SU-DHL-6 (cell line): ENCODE data around the gene SLC27A6.

Source experiments
- H2AFZ ChIP-seq: fragments of 200-600 bp; sonication (generic); 2 replicates; pipeline ENCODE4 v1.6.1; 2014; ENCODE audit warnings: low read depth, mild to moderate bottlenecking, moderate library complexity, mixed read lengths, antibody characterized with exemption, low read length; ENCODE audit not compliant: severe bottlenecking
- H3F3A ChIP-seq: fragments of 200-600 bp; shearing (Covaris generic); 2 replicates; pipeline ENCODE4 v1.6.0; 2016; ENCODE audit warnings: antibody characterized with exemption, mild to moderate bottlenecking; ENCODE audit not compliant: insufficient read depth
- H3K27ac ChIP-seq: fragments of 200-600 bp; sonication (generic); 2 replicates; pipeline ENCODE4 v1.5.1; 2016; ENCODE audit warnings: low read depth, mild to moderate bottlenecking, low read length, moderate library complexity, mixed read lengths
- H3K27me3 ChIP-seq: fragments of 200-600 bp; sonication (generic), shearing (Covaris generic); 2 replicates; pipeline ENCODE4 v1.6.0; 2014; ENCODE audit warnings: mild to moderate bottlenecking, low read length
- H3K36me3 ChIP-seq: fragments of 200-600 bp; sonication (generic); 2 replicates; pipeline ENCODE4 v1.6.1; 2014; ENCODE audit warnings: mild to moderate bottlenecking, low read length, mixed read lengths
- H3K4me2 ChIP-seq: fragments of 300-600, 200-600 bp; shearing (Covaris generic), sonication (generic); 2 replicates; pipeline ENCODE4 v1.6.0; 2014; ENCODE audit warnings: low read length, low read depth, mild to moderate bottlenecking; ENCODE audit not compliant: poor library complexity, severe bottlenecking
- H3K4me3 ChIP-seq: fragments of 200-600 bp; sonication (generic); 2 replicates; pipeline ENCODE4 v1.5.1; 2014; ENCODE audit warnings: antibody characterized with exemption, low read length, mild to moderate bottlenecking, mixed read lengths; ENCODE audit not compliant: insufficient read depth, poor library complexity, severe bottlenecking
- H3K79me2 ChIP-seq: fragments of 200-600 bp; sonication (generic); 2 replicates; pipeline ENCODE4 v1.6.1; 2014; ENCODE audit warnings: mild to moderate bottlenecking, low read length, moderate library complexity; ENCODE audit not compliant: insufficient read depth
- H3K9ac ChIP-seq: fragments of 200-600 bp; sonication (generic); 2 replicates; pipeline ENCODE4 v1.7.0; 2014; ENCODE audit warnings: mild to moderate bottlenecking, low read length
- H3K9me2 ChIP-seq: fragments of 200-600 bp; sonication (generic); replicated peaks from 2 replicates; pipeline ENCODE4 v1.6.1; 2014; ENCODE audit warnings: low read length; ENCODE audit not compliant: insufficient read depth
- H3K9me3 ChIP-seq: fragments of 200-600 bp; sonication (generic); 2 replicates; pipeline ENCODE4 v1.6.1; 2014; ENCODE audit warnings: low read length, mixed read lengths; ENCODE audit not compliant: insufficient read depth
- H4K20me1 ChIP-seq: fragments of 200-600 bp; sonication (generic); 2 replicates; pipeline ENCODE4 v1.6.1; 2014; ENCODE audit warnings: low read depth, mild to moderate bottlenecking, antibody characterized with exemption, low read length, moderate library complexity, mixed read lengths
- CTCF ChIP-seq: fragments of 200-600 bp; sonication (generic); IDR thresholded peaks from one replicate; pipeline ENCODE4 v1.5.1; 2017; ENCODE audit warnings: antibody characterized with exemption, mild to moderate bottlenecking, low read length, moderate library complexity; ENCODE audit not compliant: insufficient read depth, poor library complexity, severe bottlenecking
- EZH2phosphoT487 ChIP-seq: fragments of 200-600 bp; sonication (generic), shearing (Covaris generic); conservative IDR thresholded peaks from 2 replicates; pipeline ENCODE4 v1.6.1; 2018; ENCODE audit warnings: mild to moderate bottlenecking, antibody characterized with exemption, low read length, moderate library complexity, mixed read lengths

Gene SLC27A6

DNA sequence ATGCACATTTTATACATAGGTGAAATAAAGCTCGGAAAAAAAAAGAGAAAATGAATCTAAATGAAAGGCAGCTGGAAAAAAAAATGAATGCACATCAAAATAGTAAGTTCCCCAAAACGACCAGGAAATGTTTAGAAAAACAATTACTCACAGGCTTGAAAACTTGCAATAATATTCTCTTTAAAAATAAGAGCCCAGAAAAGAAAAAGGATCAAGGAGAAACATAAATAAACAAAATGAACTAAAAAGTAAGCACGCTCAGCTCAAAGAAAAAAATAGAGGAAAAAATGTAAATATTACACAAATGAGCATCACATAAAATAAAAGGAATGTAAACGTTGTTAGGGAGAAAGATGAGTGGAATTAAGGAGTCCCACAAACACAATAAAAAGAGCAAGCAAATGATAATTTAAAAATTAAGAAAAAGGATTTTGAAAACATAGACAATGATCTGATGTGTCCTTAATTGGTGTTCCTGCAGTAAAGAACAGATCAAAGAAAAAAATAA, 54.2 kb downstream of the SLC27A6 start:
- Histone ChIP-seq H3K4me2 (no peak overlapping the region), H3K9ac (no peak overlapping the region), H3K79me2 (no peaks in the 10 kb centered on the region), H3K27me3 (no peaks in the 10 kb centered on the region), H2AFZ (no peak overlapping the region), H3F3A (no peaks in the 10 kb centered on the region), H3K4me3 (no peak overlapping the region), H3K27ac (no peak overlapping the region), H3K9me2 (no peaks in the 10 kb centered on the region), H3K9me3 (no peaks in the 10 kb centered on the region), H3K36me3 (no peaks in the 10 kb centered on the region), H4K20me1 (no peaks in the 10 kb centered on the region)
- no peak for TF ChIP-seq CTCF
- TF ChIP-seq EZH2phosphoT487 = no peak

DNA sequence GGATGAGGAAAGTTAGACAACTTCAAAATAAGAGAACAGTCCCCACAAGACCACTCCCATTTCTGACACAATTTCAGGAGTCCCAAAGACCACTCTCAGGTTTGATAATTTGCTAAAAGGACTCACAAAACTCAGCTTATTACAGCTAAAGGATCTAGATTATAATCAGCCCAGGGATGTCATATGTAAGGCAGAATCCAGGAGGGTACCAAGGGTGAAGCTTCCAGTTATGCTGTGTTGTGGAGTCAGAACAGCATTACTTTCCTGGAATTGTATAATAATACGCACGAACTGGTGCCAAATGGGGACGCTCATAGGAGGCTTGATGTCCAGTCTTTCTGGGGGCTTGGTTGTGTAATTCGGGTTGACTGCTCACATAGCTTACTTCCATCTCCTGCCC, 55.4 kb downstream of the SLC27A6 start:
- H3K36me3 ChIP-seq = no peaks in the 10 kb centered on the region
- no peak overlapping the region for H3K4me2 ChIP-seq
- no peak overlapping the region for H2AFZ ChIP-seq
- no peak for TF ChIP-seq EZH2phosphoT487
- TF ChIP-seq CTCF = no peak
- H3K9ac ChIP-seq = no peak overlapping the region
- no peak overlapping the region for H3K4me3 ChIP-seq
- H3F3A ChIP-seq = no peaks in the 10 kb centered on the region
- no peaks in the 10 kb centered on the region for H3K79me2 ChIP-seq
- no peaks in the 10 kb centered on the region for H3K9me2 ChIP-seq
- H3K9me3 ChIP-seq = no peaks in the 10 kb centered on the region
- H3K27me3 ChIP-seq = no peaks in the 10 kb centered on the region
- no peaks in the 10 kb centered on the region for H4K20me1 ChIP-seq
- H3K27ac ChIP-seq = no peak overlapping the region

GRCh38 chr5:129021744-129022143, 56.5 kb downstream of the SLC27A6 start:
- no peaks in the 10 kb centered on the region for H4K20me1 ChIP-seq
- H3K27ac ChIP-seq = no peak overlapping the region
- no peak for TF ChIP-seq EZH2phosphoT487
- no peak for TF ChIP-seq CTCF
- no peaks in the 10 kb centered on the region for H3F3A ChIP-seq
- no peak overlapping the region for H2AFZ ChIP-seq
- no peak overlapping the region for H3K4me3 ChIP-seq
- H3K79me2 ChIP-seq = no peaks in the 10 kb centered on the region
- H3K9me2 ChIP-seq = no peaks in the 10 kb centered on the region
- H3K9ac ChIP-seq = no peak overlapping the region
- no peaks in the 10 kb centered on the region for H3K9me3 ChIP-seq
- no peaks in the 10 kb centered on the region for H3K36me3 ChIP-seq
- no peaks in the 10 kb centered on the region for H3K27me3 ChIP-seq
- no peak overlapping the region for H3K4me2 ChIP-seq
